ENCODE measurements around the gene FAM9A.

Gene FAM9A

DNA sequence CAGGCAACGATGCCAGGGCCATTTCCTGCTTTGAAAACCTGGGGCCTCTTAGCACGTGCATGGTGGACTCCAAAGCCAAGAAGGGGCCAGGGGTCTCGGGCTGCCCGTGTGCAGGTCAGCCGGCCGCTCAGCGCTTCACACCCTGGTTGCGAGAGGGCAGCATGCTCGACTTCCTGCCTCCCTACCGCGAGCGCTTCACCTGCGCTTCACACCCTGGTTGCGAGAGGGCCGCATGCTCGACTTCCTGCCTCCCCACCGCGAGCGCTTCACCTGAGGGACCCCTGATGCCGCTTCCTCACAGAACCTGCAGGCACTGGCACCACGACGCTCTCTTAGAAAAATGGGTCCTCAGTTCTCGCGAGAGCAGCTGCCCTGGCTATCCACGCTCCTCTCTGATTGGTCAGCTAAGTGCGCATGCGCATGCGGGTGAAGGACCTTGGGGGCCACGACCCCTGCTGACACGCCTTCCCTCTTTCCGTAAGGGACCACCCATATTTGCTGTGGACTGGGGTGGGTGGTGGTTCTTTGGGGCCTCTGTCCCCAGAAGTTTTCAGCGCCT, at the start of gene FAM9A:
Gene FAM9A (minus strand): TSS at position 343 of the 559 bp plus-strand sequence. CDS start 1,212 bp downstream, outside the sequence.
- TF ChIP-seq, protein P1, sequence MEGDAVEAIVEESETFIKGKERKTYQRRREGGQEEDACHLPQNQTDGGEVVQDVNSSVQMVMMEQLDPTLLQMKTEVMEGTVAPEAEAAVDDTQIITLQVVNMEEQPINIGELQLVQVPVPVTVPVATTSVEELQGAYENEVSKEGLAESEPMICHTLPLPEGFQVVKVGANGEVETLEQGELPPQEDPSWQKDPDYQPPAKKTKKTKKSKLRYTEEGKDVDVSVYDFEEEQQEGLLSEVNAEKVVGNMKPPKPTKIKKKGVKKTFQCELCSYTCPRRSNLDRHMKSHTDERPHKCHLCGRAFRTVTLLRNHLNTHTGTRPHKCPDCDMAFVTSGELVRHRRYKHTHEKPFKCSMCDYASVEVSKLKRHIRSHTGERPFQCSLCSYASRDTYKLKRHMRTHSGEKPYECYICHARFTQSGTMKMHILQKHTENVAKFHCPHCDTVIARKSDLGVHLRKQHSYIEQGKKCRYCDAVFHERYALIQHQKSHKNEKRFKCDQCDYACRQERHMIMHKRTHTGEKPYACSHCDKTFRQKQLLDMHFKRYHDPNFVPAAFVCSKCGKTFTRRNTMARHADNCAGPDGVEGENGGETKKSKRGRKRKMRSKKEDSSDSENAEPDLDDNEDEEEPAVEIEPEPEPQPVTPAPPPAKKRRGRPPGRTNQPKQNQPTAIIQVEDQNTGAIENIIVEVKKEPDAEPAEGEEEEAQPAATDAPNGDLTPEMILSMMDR (IDR thresholded peaks at IDR 0.05): no peak

DNA sequence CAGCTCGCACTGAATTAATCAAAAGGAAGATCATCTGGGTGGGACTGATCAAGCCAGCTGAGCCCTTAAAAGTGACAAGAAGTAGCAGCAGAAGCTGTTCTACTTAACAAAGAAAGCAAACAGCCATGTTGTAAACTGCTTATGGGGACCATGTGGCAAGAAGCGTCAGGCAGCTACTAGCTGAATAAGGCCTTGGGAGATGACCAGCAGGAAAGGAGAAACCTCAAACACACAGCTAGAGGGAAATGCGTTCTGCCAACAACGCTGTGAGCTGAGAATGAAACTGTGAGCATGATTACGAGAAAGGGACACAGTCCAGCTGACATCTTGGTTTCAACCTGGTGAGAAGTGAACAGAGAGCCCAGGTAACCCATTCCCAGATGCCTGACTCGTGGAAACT, 49.3 kb upstream of the FAM9A start:
- TF ChIP-seq, protein P1 (IDR thresholded peaks at IDR 0.05): no peak

DNA sequence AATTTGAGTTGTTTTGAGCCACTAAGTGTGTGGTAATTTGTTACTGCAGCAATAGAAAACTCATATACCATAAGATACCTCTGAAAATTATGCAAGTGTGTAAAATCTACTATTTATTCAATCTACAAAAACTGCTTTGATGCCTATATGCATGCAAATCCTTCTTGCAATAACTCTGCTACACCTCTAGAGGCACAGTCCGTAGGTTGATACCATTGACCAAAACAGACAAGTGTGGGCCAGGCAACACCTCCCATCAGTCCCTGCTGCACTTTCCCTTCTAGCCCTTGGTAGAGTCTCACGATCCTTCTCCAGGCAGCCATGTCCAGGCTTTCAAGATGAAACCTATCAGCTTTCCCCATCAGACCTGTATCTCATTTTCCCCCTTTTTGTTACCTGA, 48.8 kb upstream of the FAM9A start:
- TF ChIP-seq, protein P1 (IDR thresholded peaks at IDR 0.05): no peak

DNA sequence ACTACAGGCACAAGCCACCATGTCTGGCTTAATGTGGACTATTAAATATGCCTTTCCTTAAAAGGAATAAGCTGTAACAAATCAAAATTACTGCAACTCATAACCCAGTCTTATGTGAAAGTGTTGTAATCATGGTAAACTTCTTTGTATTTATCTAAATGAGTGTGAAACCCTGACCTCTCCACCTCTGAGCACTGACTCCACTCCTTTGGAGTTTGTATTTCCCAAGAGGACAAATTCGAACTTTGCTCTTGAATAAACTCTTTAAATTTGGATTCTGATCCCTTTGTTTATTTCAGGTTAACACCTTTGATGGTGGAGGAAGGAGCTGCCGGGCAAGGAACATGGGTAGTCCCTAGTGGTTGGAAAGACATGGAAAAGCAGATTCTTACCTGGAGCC, 48.3 kb upstream of the FAM9A start:
- TF ChIP-seq, protein P1 (IDR thresholded peaks at IDR 0.05): no peak

DNA sequence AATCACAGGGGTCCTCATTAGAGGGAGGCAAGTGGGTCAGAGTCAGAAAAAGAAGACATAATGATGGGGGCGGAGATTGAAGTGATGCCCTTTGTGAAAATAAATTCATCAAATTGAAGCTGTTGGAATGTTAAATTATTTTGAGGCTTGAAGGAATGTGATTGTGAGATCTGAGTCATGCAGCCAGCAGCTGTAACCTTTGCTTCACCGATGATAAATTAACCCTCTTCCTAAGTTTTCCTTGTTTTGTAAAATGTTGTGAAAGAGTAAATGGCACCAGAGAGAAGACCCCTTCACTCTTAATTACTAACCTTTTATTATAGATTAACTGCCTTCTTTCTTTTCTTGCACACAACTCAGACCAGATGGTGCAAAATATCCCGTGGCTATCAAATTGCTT, 47.7 kb upstream of the FAM9A start:
- TF ChIP-seq, protein P1 (IDR thresholded peaks at IDR 0.05): no peak

DNA sequence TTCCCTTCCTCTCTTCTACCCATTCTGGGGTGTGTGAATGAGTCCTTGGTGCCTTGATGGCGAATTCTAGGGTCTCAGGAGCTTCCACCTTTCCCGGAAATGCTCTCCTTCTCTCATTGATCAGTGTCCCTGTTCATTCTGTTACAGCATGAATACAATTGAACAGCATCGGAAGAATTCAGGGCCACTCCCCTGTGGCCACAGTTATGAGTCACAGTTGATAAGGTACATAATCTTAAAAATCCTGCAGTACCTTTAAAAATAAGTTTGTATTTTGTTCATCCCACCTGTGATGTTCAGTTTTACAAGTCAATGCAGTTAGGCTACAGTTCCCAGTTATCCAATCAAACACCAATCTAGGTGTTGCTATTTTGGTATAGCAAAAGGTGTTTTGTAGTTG, 47.3 kb upstream of the FAM9A start:
- TF ChIP-seq, protein P1 (IDR thresholded peaks at IDR 0.05): no peak

DNA sequence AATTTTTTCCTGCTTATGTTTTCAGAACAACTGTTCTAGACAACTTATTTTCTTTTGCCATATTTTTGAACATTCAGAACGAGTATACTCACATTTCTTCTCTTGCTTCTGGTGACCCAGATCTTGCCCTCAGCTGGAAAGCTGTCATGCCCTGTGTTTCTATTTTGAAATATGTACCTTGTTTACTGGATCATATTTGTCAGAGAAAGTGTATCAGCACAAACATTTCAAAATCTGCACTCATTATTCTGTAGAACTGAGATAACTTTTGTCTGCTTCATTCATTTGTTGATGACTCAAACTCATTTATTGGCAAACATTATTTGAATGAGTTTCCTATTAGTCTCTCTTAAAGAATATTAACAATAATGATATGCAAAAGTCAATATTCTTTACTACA, 46.2 kb upstream of the FAM9A start:
- TF ChIP-seq, protein P1 (IDR thresholded peaks at IDR 0.05): no peak

GRCh38 chrX:8846266-8846665, 45.1 kb upstream of the FAM9A start:
- TF ChIP-seq, protein P1 (IDR thresholded peaks at IDR 0.05): no peak

All from LNCAP (cell line).